Measurements from ENCODE around the gene GYS1.
"Not testable (repeated sequence)": the region's sequence is repeated elsewhere in the genome, so short reads cannot be mapped to it uniquely, and the experiment has no call there.

GYS1 gene

DNA sequence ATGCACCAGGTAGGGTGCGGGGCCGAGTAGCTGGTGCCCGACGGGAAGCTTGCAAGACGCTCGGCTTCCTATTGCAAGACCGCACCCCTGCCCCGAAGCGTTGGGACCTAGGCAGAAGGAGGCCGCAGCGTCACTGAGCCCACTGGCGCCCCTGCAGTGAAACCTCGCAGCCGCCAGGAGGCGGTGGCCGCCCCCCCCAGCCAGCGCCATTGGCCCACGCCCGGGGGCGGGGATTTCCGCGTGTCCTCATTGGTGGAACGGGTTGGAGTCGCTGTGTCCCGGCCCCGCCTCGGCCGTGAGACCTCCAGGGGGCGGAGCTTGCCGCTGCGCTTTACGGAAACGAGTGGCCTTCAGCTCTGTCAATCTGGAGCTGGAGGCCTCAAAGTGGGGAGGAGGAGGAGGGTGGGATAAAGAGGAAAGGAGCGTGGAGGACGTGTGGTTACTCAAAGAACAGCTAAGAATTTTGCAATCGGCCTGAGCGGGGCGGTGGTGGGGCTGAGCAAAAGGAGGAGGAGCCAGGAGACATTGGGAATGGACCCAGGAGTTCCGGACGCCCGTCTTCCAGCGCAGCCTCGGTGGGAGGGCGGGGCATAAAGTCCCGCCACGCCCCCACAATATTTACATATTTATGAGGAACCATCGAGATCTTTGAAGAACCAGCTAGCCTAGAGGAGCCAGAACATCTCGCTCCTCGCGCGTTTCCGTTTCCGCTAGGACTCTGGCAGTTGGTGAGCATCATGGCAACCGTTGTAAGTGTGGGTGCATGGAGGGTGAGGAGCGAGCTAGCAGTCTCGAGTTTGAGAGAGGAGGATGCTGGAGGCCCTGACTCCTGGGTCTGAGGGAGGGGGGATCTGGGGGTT is at the start of gene GYS1, which contains the start of gene RUVBL2:
Gene GYS1, minus strand, starts transcription at position 135 of the 860 bp plus-strand sequence. CDS start 197 bp downstream, outside the sequence.
Gene RUVBL2, plus strand, starts transcription at position 713 of the 860 bp plus-strand sequence. Its CDS starts 25 bp downstream, at position 738.
- Histone ChIP-seq H3K9me3 (ENCODE audit: control insufficient read depth, low read length) (no peaks in the 10 kb centered on the region), H3K4me1 (ENCODE audit: control insufficient read depth, insufficient read depth, low read length) (peaks cover 9% of the 10 kb centered on the region)

DNA sequence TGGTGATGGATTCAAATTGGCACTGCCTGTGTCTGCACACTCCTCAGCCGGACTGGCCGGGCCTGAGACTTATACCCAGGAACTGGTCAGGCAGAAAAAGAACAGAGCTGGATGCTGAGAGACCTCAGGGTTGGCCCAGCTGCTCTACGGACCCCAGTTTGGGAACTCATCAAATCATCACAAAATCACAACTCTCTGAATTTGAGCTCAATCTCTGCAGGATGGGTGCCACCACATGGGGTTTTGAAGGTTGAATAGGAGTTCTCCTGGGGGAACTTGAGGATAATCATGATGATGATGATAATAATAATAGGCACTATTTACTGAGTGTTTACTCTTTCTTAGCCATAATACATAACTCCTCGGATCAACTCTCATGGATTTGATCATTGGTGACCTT is 49.6 kb upstream of the GYS1 start:
- not testable (repeated sequence) for H3K36me3 ChIP-seq (ENCODE audit: control insufficient read depth, insufficient read depth, low read length); H3K27me3 ChIP-seq (ENCODE audit: control insufficient read depth, insufficient read depth, low read length); H3K4me3 ChIP-seq (ENCODE audit: low read length); H3K9me3 ChIP-seq (ENCODE audit: control insufficient read depth, low read length); H3K4me1 ChIP-seq (ENCODE audit: control insufficient read depth, insufficient read depth, low read length); H3K9ac ChIP-seq (ENCODE audit: low read length)

More for the DNA sequence above, at the start of gene GYS1, which contains the start of gene RUVBL2:
- Histone ChIP-seq H3K9ac (ENCODE audit: low read length) (peak within 1 kb of the TSS; percentile 98), H3K36me3 (ENCODE audit: control insufficient read depth, insufficient read depth, low read length) (no peaks in the 10 kb centered on the region), H3K4me3 (ENCODE audit: low read length) (peak within 1 kb of the TSS; percentile 98), H3K27me3 (ENCODE audit: control insufficient read depth, insufficient read depth, low read length) (no peaks in the 10 kb centered on the region)

DNA sequence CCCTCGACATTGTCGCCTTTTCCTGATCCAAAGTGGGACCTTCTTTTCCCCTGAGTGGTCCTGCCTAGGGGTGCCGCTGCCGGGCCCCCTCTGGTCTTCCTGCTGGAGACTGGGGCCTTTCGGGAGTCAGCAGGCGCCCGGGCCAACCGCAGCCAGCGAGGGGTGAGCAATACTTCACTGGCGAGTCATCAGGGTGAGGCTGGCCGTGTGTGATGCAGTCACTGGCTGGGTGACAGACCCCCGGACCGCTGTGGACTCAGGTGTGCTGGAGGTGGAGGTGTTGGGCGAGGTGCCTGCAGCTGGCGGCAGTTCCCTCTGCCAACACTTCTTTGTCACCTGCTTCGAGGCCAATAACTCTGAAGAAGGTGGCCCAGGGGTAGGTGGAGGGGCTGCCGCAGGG is 49.1 kb upstream of the GYS1 start:
- H3K4me1 ChIP-seq (ENCODE audit: control insufficient read depth, insufficient read depth, low read length) = no peaks in the 10 kb centered on the region
- H3K9ac ChIP-seq (ENCODE audit: low read length) = no peak overlapping the region
- H3K9me3 ChIP-seq (ENCODE audit: control insufficient read depth, low read length) = no peaks in the 10 kb centered on the region
- no peak overlapping the region for H3K4me3 ChIP-seq (ENCODE audit: low read length)
- no peaks in the 10 kb centered on the region for H3K27me3 ChIP-seq (ENCODE audit: control insufficient read depth, insufficient read depth, low read length)
- no peaks in the 10 kb centered on the region for H3K36me3 ChIP-seq (ENCODE audit: control insufficient read depth, insufficient read depth, low read length)

GRCh38 chr19:49039736-49040135 is 46.6 kb upstream of the GYS1 start:
- not testable (repeated sequence) for H3K9ac ChIP-seq (ENCODE audit: low read length); H3K4me1 ChIP-seq (ENCODE audit: control insufficient read depth, insufficient read depth, low read length); H3K4me3 ChIP-seq (ENCODE audit: low read length); H3K36me3 ChIP-seq (ENCODE audit: control insufficient read depth, insufficient read depth, low read length); H3K27me3 ChIP-seq (ENCODE audit: control insufficient read depth, insufficient read depth, low read length); H3K9me3 ChIP-seq (ENCODE audit: control insufficient read depth, low read length)

DNA sequence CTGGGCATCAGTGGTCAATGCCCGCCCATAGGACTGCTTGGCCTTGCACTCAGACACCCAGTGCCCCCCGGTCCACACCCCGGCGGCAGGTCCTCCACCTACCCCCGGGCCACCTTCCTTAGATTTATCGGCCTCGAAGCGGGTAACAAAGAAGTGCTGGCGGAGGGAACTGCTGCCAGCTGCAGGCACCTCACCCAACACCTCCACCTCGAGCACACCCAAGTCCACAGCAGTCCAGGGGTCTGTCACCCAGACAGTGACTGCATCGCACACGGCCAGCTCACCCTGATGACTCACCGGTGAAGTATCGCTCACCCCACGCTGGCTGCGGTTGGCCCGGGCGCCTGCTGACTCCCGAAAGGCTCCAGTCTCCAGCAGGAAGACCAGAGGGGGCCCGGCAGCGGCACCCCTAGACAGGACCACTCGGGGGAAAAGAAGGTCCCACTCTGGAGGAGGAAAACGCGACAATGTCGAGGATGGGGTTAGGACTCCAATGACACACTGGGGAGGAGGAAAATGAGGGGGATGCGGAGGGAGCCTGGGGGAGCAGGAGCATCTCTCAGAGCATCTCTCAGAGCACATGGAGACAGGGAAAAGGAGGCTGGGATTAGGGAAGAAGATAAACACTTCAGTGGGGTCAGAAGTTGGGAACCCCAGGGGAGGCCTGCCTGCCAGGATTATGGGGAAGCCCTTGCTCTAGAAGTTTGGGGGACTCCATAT is 45.6 kb upstream of the GYS1 start:
- not testable (repeated sequence) for H3K4me3 ChIP-seq (ENCODE audit: low read length); H3K36me3 ChIP-seq (ENCODE audit: control insufficient read depth, insufficient read depth, low read length); H3K4me1 ChIP-seq (ENCODE audit: control insufficient read depth, insufficient read depth, low read length); H3K27me3 ChIP-seq (ENCODE audit: control insufficient read depth, insufficient read depth, low read length); H3K9me3 ChIP-seq (ENCODE audit: control insufficient read depth, low read length); H3K9ac ChIP-seq (ENCODE audit: low read length)

DNA sequence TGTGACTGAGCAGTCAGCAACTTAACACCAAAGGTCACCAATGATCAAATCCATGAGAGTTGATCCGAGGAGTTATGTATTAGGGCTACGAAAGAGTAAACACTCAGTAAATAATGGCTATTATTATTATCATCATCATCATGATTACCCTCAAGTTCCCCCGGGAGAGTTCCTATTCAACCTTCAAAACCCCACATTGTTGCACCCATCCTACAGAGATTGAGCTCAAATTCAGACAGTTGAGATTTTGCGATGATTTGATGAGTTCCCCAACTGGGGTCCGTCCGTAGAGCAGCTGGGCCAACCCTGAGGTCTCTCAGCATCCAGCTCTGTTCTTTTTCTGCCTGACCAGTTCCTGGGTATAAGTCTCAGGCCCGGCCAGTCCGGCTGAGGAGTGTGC is 45.0 kb upstream of the GYS1 start:
- not testable (repeated sequence) for H3K4me3 ChIP-seq (ENCODE audit: low read length); H3K9me3 ChIP-seq (ENCODE audit: control insufficient read depth, low read length); H3K36me3 ChIP-seq (ENCODE audit: control insufficient read depth, insufficient read depth, low read length); H3K27me3 ChIP-seq (ENCODE audit: control insufficient read depth, insufficient read depth, low read length); H3K4me1 ChIP-seq (ENCODE audit: control insufficient read depth, insufficient read depth, low read length); H3K9ac ChIP-seq (ENCODE audit: low read length)

DNA sequence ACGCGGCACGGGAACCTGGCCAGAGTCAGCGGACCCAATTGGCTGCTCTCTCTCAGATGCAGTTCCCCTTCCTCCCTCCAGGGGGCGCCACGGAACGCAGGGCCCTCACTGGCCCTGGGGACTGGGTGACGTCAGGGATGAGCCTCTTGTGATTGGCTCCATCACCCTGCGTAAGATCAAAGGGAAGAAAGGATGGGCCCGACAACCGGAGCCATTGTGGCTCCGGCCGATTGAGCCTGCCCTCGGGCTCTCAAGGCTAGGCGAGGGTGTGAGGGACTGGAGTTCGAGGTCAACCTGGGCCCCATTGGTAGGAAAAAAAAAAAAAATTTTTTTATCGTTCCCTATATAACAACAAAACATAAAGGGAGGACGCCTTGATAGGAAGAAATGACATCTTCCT is 43.7 kb upstream of the GYS1 start, which contains the start of gene CGB1:
Gene CGB1, minus strand, starts transcription at position 81 of the 400 bp plus-strand sequence. CDS start 184 bp downstream, outside the sequence.
- H3K9me3 ChIP-seq (ENCODE audit: control insufficient read depth, low read length); H3K4me1 ChIP-seq (ENCODE audit: control insufficient read depth, insufficient read depth, low read length); H3K9ac ChIP-seq (ENCODE audit: low read length); H3K36me3 ChIP-seq (ENCODE audit: control insufficient read depth, insufficient read depth, low read length); H3K4me3 ChIP-seq (ENCODE audit: low read length); H3K27me3 ChIP-seq (ENCODE audit: control insufficient read depth, insufficient read depth, low read length): not testable (repeated sequence)

DNA sequence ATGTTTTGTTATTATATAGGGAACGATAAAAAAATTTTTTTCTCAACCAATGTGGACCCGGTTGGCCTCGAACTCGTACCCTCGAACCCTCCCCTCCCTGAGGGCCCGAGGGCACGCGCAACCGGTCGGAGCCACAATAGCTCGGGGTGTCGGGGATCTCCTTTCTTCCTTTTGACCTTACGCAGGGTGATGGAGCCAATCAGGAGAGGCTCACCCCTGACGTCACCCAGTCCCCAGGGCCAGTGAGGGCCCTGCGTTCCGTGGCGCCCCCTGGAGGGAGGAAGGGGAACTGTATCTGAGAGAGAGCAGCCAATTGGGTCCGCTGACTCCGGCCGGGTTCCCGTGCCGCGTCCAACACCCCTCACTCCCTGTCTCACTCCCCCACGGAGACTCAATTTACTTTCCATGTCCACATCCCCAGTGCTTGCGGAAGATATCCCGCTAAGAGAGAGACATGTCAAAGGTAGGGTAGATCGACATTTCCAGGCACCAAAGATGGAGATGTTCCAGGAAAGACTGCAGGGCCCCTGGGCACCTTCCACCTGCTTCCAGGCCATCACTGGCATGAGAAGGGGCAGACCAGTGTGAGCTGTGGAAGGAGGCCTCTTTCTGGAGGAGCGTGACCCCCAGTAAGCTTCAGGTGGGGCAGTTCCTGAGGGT is 38.7 kb upstream of the GYS1 start, which contains the start of gene CGB2:
Gene CGB2, plus strand, starts transcription at position 249 of the 660 bp plus-strand sequence. Its CDS starts 206 bp downstream, at position 455.
- not testable (repeated sequence) for H3K4me3 ChIP-seq (ENCODE audit: low read length); H3K27me3 ChIP-seq (ENCODE audit: control insufficient read depth, insufficient read depth, low read length); H3K36me3 ChIP-seq (ENCODE audit: control insufficient read depth, insufficient read depth, low read length); H3K9ac ChIP-seq (ENCODE audit: low read length); H3K9me3 ChIP-seq (ENCODE audit: control insufficient read depth, low read length); H3K4me1 ChIP-seq (ENCODE audit: control insufficient read depth, insufficient read depth, low read length)

DNA sequence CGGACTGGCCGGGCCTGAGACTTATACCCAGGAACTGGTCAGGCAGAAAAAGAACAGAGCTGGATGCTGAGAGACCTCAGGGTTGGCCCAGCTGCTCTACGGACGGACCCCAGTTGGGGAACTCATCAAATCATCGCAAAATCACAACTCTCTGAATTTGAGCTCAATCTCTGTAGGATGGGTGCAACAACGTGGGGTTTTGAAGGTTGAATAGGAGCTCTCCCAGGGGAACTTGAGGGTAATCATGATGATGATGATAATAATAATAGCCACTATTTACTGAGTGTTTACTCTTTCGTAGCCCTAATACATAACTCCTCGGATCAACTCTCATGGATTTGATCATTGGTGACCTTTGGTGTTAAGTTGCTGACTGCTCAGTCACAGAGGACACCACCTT is 37.2 kb upstream of the GYS1 start:
- not testable (repeated sequence) for H3K9ac ChIP-seq (ENCODE audit: low read length); H3K9me3 ChIP-seq (ENCODE audit: control insufficient read depth, low read length); H3K4me1 ChIP-seq (ENCODE audit: control insufficient read depth, insufficient read depth, low read length); H3K36me3 ChIP-seq (ENCODE audit: control insufficient read depth, insufficient read depth, low read length); H3K27me3 ChIP-seq (ENCODE audit: control insufficient read depth, insufficient read depth, low read length); H3K4me3 ChIP-seq (ENCODE audit: low read length)

DNA sequence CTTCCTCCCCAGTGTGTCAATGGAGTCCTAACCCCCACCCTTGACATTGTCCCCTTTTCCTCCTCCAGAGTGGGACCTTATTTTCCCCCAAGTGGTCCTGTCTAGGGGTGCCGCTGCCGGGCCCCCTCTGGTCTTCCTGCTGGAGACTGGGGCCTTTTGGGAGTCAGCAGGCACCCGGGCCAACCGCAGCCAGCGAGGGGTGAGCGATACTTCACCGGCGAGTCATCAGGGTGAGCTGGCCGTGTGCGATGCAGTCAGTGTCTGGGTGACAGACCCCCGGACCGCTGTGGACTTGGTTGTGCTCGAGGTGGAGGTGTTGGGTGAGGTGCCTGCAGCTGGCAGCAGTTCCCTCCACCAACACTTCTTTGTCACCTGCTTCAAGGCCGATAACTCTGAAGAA is 36.6 kb upstream of the GYS1 start:
- H3K9me3 ChIP-seq (ENCODE audit: control insufficient read depth, low read length); H3K36me3 ChIP-seq (ENCODE audit: control insufficient read depth, insufficient read depth, low read length); H3K9ac ChIP-seq (ENCODE audit: low read length); H3K4me3 ChIP-seq (ENCODE audit: low read length); H3K27me3 ChIP-seq (ENCODE audit: control insufficient read depth, insufficient read depth, low read length); H3K4me1 ChIP-seq (ENCODE audit: control insufficient read depth, insufficient read depth, low read length): not testable (repeated sequence)

DNA sequence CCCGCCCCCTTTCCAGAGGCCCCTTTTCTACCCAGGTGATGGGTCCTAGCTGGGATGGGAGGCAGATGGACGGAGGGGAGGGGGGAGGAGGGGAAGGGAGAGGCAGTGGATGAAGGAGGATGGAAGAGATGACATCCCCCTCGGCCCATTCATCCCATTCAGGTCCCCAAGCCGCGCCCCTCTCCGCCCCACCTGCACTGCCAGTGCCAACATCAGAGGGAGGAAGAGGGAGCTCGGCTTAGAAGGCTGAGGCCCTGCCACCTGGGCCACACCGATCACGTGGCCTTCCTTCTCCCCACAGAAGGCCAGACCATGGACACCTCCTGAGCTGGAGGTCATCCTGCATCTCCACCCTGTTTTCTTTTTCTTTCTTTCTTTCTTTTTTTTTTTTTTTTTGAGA is 35.6 kb upstream of the GYS1 start:
- H3K27me3 ChIP-seq (ENCODE audit: control insufficient read depth, insufficient read depth, low read length); H3K4me1 ChIP-seq (ENCODE audit: control insufficient read depth, insufficient read depth, low read length); H3K9me3 ChIP-seq (ENCODE audit: control insufficient read depth, low read length); H3K36me3 ChIP-seq (ENCODE audit: control insufficient read depth, insufficient read depth, low read length); H3K9ac ChIP-seq (ENCODE audit: low read length); H3K4me3 ChIP-seq (ENCODE audit: low read length): not testable (repeated sequence)

DNA sequence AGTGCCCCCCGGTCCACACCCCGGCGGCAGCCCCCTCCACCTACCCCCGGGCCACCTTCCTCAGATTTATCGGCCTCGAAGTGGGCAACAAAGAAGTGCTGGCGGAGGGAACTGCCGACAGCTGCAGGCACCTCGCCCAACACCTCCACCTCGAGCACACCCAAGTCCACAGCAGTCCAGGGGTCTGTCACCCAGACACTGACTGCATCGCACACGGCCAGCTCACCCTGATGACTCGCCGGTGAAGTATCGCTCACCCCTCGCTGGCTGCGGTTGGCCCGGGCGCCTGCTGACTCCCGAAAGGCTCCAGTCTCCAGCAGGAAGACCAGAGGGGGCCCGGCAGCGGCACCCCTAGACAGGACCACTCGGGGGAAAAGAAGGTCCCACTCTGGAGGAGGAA is 32.5 kb upstream of the GYS1 start:
- H3K9me3 ChIP-seq (ENCODE audit: control insufficient read depth, low read length); H3K4me3 ChIP-seq (ENCODE audit: low read length); H3K4me1 ChIP-seq (ENCODE audit: control insufficient read depth, insufficient read depth, low read length); H3K9ac ChIP-seq (ENCODE audit: low read length); H3K36me3 ChIP-seq (ENCODE audit: control insufficient read depth, insufficient read depth, low read length): not testable (repeated sequence)
- H3K27me3 ChIP-seq (ENCODE audit: control insufficient read depth, insufficient read depth, low read length) = peaks cover 12% of the 10 kb centered on the region
